Type B pancreatic cell (in vitro differentiated cells): Measurements from ENCODE around the gene HGS. TPM values are rescaled to one million over a fixed set of nuclear protein-coding genes. Genes with fewer than 3 reads are reported as not detected.
A peak's percentile ranks its signal among the peaks of the same experiment; 100 is the strongest.

Source experiments
- DNase-seq: peaks from one replicate; pipeline ENCODE4 v3.0.0; 2021; ENCODE audit warnings: mixed read lengths; ENCODE audit not compliant: unreplicated experiment; ENCODE audit errors: extremely low spot score
- H3K27ac Mint-ChIP-seq: 2 replicates; pipeline ENCODE4 v1.8.0; 2021; ENCODE audit warnings: mild to moderate bottlenecking, mixed read lengths
- H3K27me3 Mint-ChIP-seq: 2 replicates; pipeline ENCODE4 v1.8.0; 2021; ENCODE audit warnings: mixed read lengths
- H3K36me3 Mint-ChIP-seq: 2 replicates; pipeline ENCODE4 v1.8.0; 2021; ENCODE audit warnings: mixed read lengths
- H3K4me1 Mint-ChIP-seq: one replicate; pipeline ENCODE4 v1.8.0; 2021; ENCODE audit warnings: mixed read lengths; ENCODE audit not compliant: unreplicated experiment
- H3K4me3 Mint-ChIP-seq: 2 replicates; pipeline ENCODE4 v1.8.0; 2021; ENCODE audit warnings: mild to moderate bottlenecking, mixed read lengths
- H3K9me3 Mint-ChIP-seq: 2 replicates; pipeline ENCODE4 v1.8.0; 2021; ENCODE audit warnings: mixed read lengths
- total RNA-seq: library from RNA; stranded (reverse); gene quantifications from 2 replicates; pipeline ENCODE4 v1.2.1, GENCODE V29; 2021; ENCODE audit warnings: low replicate concordance
- TF ChIP-seq, protein P1 (sequence below): fragments of 200-600 bp; sonication (generic); conservative IDR thresholded peaks from 2 replicates; pipeline ENCODE4 v1.5.0; 2021; ENCODE audit warnings: antibody characterized with exemption, mild to moderate bottlenecking

The HGS gene
- total RNA-seq, 1 donor from 2014 or later = 115 TPM

DNA sequence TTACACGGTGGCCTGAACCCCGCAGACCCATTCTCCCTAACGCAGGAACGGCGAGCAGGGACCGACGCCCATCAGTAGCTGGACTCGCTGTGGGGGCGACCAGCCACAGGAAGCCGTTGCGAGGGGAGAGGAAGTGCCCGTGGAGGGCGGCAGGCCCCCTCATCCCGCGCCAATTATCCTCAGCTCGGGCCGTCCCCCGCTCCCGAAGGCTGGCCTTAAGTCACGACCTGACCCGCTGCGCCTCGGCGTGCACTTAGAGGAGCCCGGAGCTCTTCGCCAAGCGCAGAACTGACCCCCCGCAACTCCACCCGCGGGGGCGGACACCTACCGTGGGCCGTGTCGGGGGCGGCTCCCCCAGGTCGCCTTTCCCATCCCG is 615 bp upstream of the HGS start:
- Mint-ChIP-seq H3K27me3 (no peaks in the 10 kb centered on the region), H3K4me1 (peaks cover 14% of the 10 kb centered on the region), H3K27ac (peak overlapping the region; percentile 90), H3K36me3 (peaks cover 4% of the 10 kb centered on the region), H3K9me3 (no peaks in the 10 kb centered on the region), H3K4me3 (peak overlapping the region; percentile 95)
- TF ChIP-seq, protein P1, sequence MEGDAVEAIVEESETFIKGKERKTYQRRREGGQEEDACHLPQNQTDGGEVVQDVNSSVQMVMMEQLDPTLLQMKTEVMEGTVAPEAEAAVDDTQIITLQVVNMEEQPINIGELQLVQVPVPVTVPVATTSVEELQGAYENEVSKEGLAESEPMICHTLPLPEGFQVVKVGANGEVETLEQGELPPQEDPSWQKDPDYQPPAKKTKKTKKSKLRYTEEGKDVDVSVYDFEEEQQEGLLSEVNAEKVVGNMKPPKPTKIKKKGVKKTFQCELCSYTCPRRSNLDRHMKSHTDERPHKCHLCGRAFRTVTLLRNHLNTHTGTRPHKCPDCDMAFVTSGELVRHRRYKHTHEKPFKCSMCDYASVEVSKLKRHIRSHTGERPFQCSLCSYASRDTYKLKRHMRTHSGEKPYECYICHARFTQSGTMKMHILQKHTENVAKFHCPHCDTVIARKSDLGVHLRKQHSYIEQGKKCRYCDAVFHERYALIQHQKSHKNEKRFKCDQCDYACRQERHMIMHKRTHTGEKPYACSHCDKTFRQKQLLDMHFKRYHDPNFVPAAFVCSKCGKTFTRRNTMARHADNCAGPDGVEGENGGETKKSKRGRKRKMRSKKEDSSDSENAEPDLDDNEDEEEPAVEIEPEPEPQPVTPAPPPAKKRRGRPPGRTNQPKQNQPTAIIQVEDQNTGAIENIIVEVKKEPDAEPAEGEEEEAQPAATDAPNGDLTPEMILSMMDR = no peak
- DNase-seq = no peak

DNA sequence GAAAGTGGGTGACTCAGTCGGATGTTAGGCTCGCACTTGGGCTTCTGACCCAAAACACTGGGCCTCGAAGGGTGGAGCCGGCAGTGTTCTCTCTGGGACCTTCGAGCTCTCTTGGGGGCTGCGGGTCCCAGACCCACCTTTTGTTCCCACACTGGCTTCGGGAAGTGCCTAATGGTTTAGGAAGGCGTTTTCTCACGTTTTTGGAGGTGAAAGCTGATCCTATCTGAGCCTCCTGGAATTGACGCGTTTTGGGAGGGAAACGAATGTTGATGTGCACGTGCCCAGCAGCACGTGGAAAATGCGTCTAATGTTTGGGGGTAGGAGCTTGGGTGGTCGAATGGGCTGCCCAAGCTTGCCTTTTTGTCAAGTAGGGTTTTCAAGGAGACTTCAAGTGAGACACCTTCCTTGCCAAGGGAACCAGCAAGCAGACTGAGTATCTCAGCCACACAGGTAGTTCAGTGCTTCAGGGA is 666 bp downstream of the HGS start:
- Mint-ChIP-seq H3K9me3 (no peaks in the 10 kb centered on the region), H3K27ac (peak overlapping the region; percentile 81)
- no peak for DNase-seq

DNA sequence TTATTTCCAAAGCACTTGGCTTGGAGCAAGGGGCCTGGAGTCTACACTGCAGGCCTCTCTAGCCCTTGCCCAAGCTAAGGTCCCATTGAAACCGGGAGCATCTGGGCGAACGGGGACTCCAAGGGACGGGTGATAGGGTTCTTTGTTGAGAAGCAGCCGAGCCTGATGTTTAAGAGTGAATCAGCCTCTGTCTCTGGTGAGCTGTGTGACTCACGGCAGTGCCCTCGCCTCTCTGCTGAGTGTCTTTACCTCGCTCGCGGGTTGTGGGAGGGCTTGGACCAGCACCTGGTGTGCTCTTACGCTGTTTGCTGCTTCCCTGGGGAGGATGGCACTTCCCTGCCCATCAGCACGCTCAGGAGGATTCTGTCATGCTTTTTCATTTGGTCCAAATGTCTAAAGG is 1.3 kb downstream of the HGS start:
- Mint-ChIP-seq H3K4me3 (peak overlapping the region; percentile 87), H3K4me1 (peaks cover 14% of the 10 kb centered on the region), H3K36me3 (peaks cover 4% of the 10 kb centered on the region), H3K27ac (peak overlapping the region; percentile 81), H3K9me3 (no peaks in the 10 kb centered on the region), H3K27me3 (no peaks in the 10 kb centered on the region)
- TF ChIP-seq, protein P1 = no peak
- no peak for DNase-seq

More for the DNA sequence above, 666 bp downstream of the HGS start:
- peak overlapping the region; percentile 87 for H3K4me3 Mint-ChIP-seq
- peaks cover 4% of the 10 kb centered on the region for H3K36me3 Mint-ChIP-seq
- H3K4me1 Mint-ChIP-seq = peaks cover 14% of the 10 kb centered on the region
- TF ChIP-seq, protein P1 = no peak
- H3K27me3 Mint-ChIP-seq = no peaks in the 10 kb centered on the region

DNA sequence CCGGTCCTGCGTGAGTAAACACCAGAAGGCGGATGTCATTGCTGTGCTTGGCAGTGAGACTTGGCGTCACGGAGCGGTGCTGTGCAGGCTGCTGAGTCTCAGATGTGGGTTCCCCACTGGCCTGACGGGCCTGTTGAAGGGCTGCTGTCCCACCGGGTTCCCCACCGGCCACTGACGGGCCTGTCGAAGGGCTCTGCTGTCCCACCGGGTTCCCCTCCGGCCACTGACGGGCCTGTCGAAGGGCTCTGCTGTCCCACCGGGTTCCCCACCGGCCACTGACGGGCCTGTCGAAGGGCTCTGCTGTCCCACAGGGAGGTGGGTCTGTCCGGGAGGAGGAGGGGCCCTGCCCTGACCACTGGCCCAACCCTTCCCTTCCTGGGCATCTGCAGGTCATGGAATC is 2.8 kb downstream of the HGS start:
- peaks cover 4% of the 10 kb centered on the region for H3K36me3 Mint-ChIP-seq
- H3K27ac Mint-ChIP-seq = no peak overlapping the region
- no peaks in the 10 kb centered on the region for H3K27me3 Mint-ChIP-seq
- TF ChIP-seq, protein P1 = no peak
- no peaks in the 10 kb centered on the region for H3K9me3 Mint-ChIP-seq
- H3K4me3 Mint-ChIP-seq = no peak overlapping the region
- no peak for DNase-seq
- peaks cover 14% of the 10 kb centered on the region for H3K4me1 Mint-ChIP-seq

DNA sequence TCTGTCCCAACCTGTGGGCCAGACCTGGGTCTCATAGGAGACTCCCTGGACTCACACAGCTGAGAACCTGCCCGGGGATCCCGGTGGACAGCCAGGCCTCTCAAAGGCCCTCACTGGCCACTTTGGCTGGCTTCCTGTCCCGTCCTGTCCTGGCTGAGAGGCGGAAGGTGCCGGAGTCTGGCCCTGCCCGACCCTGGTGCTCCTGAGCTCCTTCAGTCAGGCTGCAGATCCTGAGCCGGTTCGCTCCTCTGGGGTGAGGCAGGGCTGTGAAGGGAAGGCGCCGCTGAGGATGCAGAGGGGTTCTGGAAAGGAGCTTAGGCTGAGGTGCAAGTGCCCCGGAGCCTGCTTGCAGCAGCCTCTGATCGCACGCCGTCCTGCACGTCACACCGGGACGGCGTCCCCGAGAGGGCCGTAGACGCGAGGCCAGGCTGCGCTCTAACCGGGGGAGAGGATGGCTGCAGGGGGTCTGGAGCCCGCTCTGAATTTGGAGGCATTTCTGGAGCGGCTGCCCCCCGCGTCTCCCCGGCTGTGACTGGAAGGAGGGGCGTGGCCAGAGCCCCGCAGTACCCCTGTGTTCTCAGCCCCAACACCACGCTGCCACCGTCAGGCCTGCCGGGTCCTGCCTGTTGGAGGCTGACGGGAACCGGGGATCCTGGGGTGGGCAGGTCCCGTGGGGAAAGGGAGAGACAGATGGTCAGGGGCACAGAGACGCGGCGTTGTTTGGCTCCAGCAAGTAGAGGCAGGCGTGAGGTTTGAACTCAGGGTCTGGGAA is 4.1 kb downstream of the HGS start:
- peaks cover 9% of the 10 kb centered on the region for H3K4me1 Mint-ChIP-seq
- no peak overlapping the region for H3K27ac Mint-ChIP-seq
- peaks cover 4% of the 10 kb centered on the region for H3K36me3 Mint-ChIP-seq
- no peak for DNase-seq
- no peak overlapping the region for H3K4me3 Mint-ChIP-seq
- no peaks in the 10 kb centered on the region for H3K27me3 Mint-ChIP-seq
- TF ChIP-seq, protein P1 = no peak
- H3K9me3 Mint-ChIP-seq = no peaks in the 10 kb centered on the region
